Endothelial cell of umbilical vein (primary cell): ENCODE results near the gene LMLN. TPM values are rescaled to one million over a fixed set of nuclear protein-coding genes. Genes with fewer than 3 reads are reported as not detected.

Experiments used
- BruUV-seq: library from RNA; stranded (reverse); fragments of 400-500 nt; replicated peaks from 2 replicates; lab custom pipeline; 2021; lab: Mats Ljungman, UMichigan
- CTCF ChIA-PET: fragments of 300-600, 350-600 bp; sonication (Branson Sonifier 250); formaldehyde crosslinking; loops from one replicate; lab custom pipeline; 2021; ENCODE audit warnings: antibody characterized with exemption, inconsistent platforms; lab: Charles Lee
- POLR2A ChIA-PET: fragments of 300-600, 350-600 bp; sonication (Branson Sonifier 250); formaldehyde crosslinking; loops from one replicate; lab custom pipeline; 2021; ENCODE audit warnings: antibody characterized with exemption, inconsistent platforms; lab: Charles Lee
- DNase-seq: peaks from one replicate; pipeline ENCODE4 v3.0.0-alpha.2; 2011; ENCODE audit warnings: low read depth, low spot score
- FAIRE-seq: peaks from 2 replicates; lab custom pipeline; 2011; peaks lifted over from hg19 to GRCh38; lab: Jason Lieb, UNC
- H2AFZ ChIP-seq: 2 replicates; pipeline ENCODE4 v1.6.0; 2012; ENCODE audit warnings: low read depth, low read length, control low read depth, inconsistent platforms
- H3K27ac ChIP-seq: 2 replicates; pipeline ENCODE4 v1.5.1; 2011; ENCODE audit warnings: low read depth, mild to moderate bottlenecking, control low read depth, low read length, moderate library complexity; ENCODE audit not compliant: insufficient read depth
- H3K27me3 ChIP-seq, 2 experiments: 2 replicates each; pipeline versions ENCODE4 v1.6.0 to v1.6.1; 2011; ENCODE audit warnings: low read length in 2 of 2, mixed read lengths in 1 of 2; ENCODE audit not compliant: control insufficient read depth in 2 of 2, insufficient read depth in 2 of 2
- H3K36me3 ChIP-seq, 2 experiments: 2 replicates in 1 of 2; 3 replicates in 1 of 2; pipeline ENCODE4 v1.5.1; 2011; ENCODE audit warnings: low read length in 2 of 2, mild to moderate bottlenecking in 1 of 2, moderate library complexity in 1 of 2; ENCODE audit not compliant: control insufficient read depth in 2 of 2, insufficient read depth in 2 of 2; ENCODE audit errors: extremely low read depth in 1 of 2
- H3K4me1 ChIP-seq: 3 replicates; pipeline ENCODE4 v1.5.1; 2011; ENCODE audit warnings: mild to moderate bottlenecking, low read length; ENCODE audit not compliant: control insufficient read depth, insufficient read depth; ENCODE audit errors: extremely low read depth
- H3K4me2 ChIP-seq: 2 replicates; pipeline ENCODE4 v1.6.1; 2011; ENCODE audit warnings: low read length, control low read depth, mixed read lengths; ENCODE audit not compliant: insufficient read depth
- H3K4me3 ChIP-seq, 3 experiments: fragments of 200-600 bp in 1 of 3; sonication (generic), shearing (Covaris generic) in 1 of 3; replicated peaks in 1 of 3; 2 replicates each; pipeline ENCODE4 v1.5.1; 2011 to 2016; ENCODE audit warnings: control low read depth in 3 of 3, low read length in 3 of 3, mild to moderate bottlenecking in 2 of 3, inconsistent platforms in 1 of 3, low read depth in 1 of 3, moderate library complexity in 1 of 3; ENCODE audit not compliant: insufficient read depth in 1 of 3
- H3K79me2 ChIP-seq: 2 replicates; pipeline ENCODE4 v1.6.0; 2012; ENCODE audit warnings: low read length, inconsistent platforms; ENCODE audit not compliant: control insufficient read depth, insufficient read depth
- H3K9ac ChIP-seq: replicated peaks from 2 replicates; pipeline ENCODE3; 2011; ENCODE audit warnings: low read length, control low read depth; ENCODE audit not compliant: insufficient read depth; ENCODE audit errors: extremely low read depth
- H3K9me1 ChIP-seq: replicated peaks from 3 replicates; pipeline ENCODE4 v1.6.0; 2011; ENCODE audit warnings: mild to moderate bottlenecking, low read length; ENCODE audit not compliant: control insufficient read depth, insufficient read depth; ENCODE audit errors: extremely low read depth
- H3K9me3 ChIP-seq: replicated peaks from 2 replicates; pipeline ENCODE4 v1.5.1; 2012; ENCODE audit warnings: low read length, inconsistent platforms; ENCODE audit not compliant: control insufficient read depth, insufficient read depth
- H4K20me1 ChIP-seq: replicated peaks from 2 replicates; pipeline ENCODE3; 2011; ENCODE audit warnings: mild to moderate bottlenecking, low read length; ENCODE audit not compliant: control insufficient read depth, insufficient read depth; ENCODE audit errors: extremely low read depth
- CTCF ChIP-seq, 2 donors: IDR thresholded peaks; 1 replicate in 1 of 2; 2 replicates in 1 of 2; pipeline ENCODE4 v1.5.1; 2011; ENCODE audit warnings: low read length in 2 of 2, mild to moderate bottlenecking in 2 of 2, moderate library complexity in 2 of 2, control low read depth in 1 of 2, inconsistent platforms in 1 of 2, low read depth in 1 of 2; ENCODE audit not compliant: insufficient read depth in 1 of 2; ENCODE audit errors: extremely low read depth in 1 of 2
- EZH2 ChIP-seq: IDR thresholded peaks from 2 replicates; pipeline ENCODE4 v1.6.1; 2012; ENCODE audit warnings: borderline replicate concordance, low read depth, mild to moderate bottlenecking, moderate library complexity, low read length, inconsistent platforms; ENCODE audit not compliant: severe bottlenecking
- FOS ChIP-seq: IDR thresholded peaks from 2 replicates; pipeline ENCODE4 v1.6.1; 2011; ENCODE audit warnings: mild to moderate bottlenecking, low read length, moderate library complexity, borderline replicate concordance; ENCODE audit not compliant: insufficient read depth
- GATA2 ChIP-seq: IDR thresholded peaks from 2 replicates; pipeline ENCODE4 v1.7.0; 2011; ENCODE audit warnings: low read depth, mild to moderate bottlenecking, moderate library complexity, mixed read lengths, low read length; ENCODE audit not compliant: insufficient read length, insufficient read depth
- JUN ChIP-seq: IDR thresholded peaks from 2 replicates; pipeline ENCODE4 v1.6.1; 2011; ENCODE audit warnings: borderline replicate concordance, low read depth; ENCODE audit not compliant: insufficient read length, insufficient read depth
- MAX ChIP-seq: IDR thresholded peaks from 2 replicates; pipeline ENCODE4 v1.6.1; 2011; ENCODE audit not compliant: insufficient read depth, insufficient read length
- MYC ChIP-seq: IDR thresholded peaks from one replicate; pipeline ENCODE4 v1.6.1; 2011; ENCODE audit warnings: mild to moderate bottlenecking, low read depth, low read length
- POLR2A ChIP-seq: IDR thresholded peaks from 2 replicates; pipeline ENCODE4 v1.6.1; 2012; ENCODE audit warnings: low read depth, mild to moderate bottlenecking, control low read depth, low read length
- POLR2AphosphoS5 ChIP-seq: IDR thresholded peaks from 2 replicates; pipeline ENCODE4 v1.6.1; 2012; ENCODE audit warnings: low read depth, mild to moderate bottlenecking, control low read depth, low read length, moderate library complexity; ENCODE audit not compliant: insufficient read depth
- dilution Hi-C: fragments of 300-500 bp; cut with MboI; formaldehyde crosslinking; loops from one replicate; pipeline ENCODE4 v1.15.0; 2019; ENCODE audit warnings: low sequenced_read_pairs; ENCODE audit not compliant: extremely low pct_ligation_motif_present
- intact Hi-C: fragments of 100-400 bp; cut with micrococcal nuclease; formaldehyde crosslinking; loops from one replicate; pipeline ENCODE4 v1.10.0; 2022
- polyA plus RNA-seq, 4 experiments: library from polyadenylated mRNA; depleted of rRNA in 3 of 4; stranded (reverse) in 3 of 4; unstranded in 1 of 4; fragments of >200 nt; gene quantifications; 2 replicates each; pipeline versions ENCODE4 v1.2.1 to v1.2.3, GENCODE V29; 2011 to 2012; ENCODE audit warnings: missing spikeins in 1 of 4
- total RNA-seq: library from RNA; stranded (reverse); gene quantifications from 2 replicates; pipeline ENCODE4 v1.2.3, GENCODE V29; 2021

Gene LMLN
- total and polyA plus RNA-seq, 2 donors (not counting 3 experiments of a cell fraction or from before 2014, with no cell fraction given): 4.8 to 6.5 TPM

GRCh38 chr3:198021320-198021719 lies 61.3 kb downstream of the LMLN start:
- intact Hi-C loops: no loop called here
- Histone ChIP-seq H3K9ac (no peak overlapping the region), H3K9me3 (no peaks in the 10 kb centered on the region), H3K4me3 (no peak overlapping the region), H3K4me2 (no peak overlapping the region), H2AFZ (no peak overlapping the region), H3K79me2 (no peaks in the 10 kb centered on the region), H3K36me3 (no peaks in the 10 kb centered on the region), H3K4me1 (no peaks in the 10 kb centered on the region), H3K27ac (no peak overlapping the region), H3K9me1 (no peaks in the 10 kb centered on the region), H4K20me1 (no peaks in the 10 kb centered on the region), H3K27me3 (no peaks in the 10 kb centered on the region)
- no peak for TF ChIP-seq FOS
- no peak for TF ChIP-seq POLR2AphosphoS5
- no peak for TF ChIP-seq GATA2
- TF ChIP-seq EZH2: no peak
- TF ChIP-seq POLR2A: no peak
- TF ChIP-seq MYC: no peak
- TF ChIP-seq MAX: no peak
- no peak for TF ChIP-seq JUN
- TF ChIP-seq CTCF (IDR thresholded peaks at IDR 0.05; ENCODE audit: extremely low read depth in 1 of 2, insufficient read depth in 1 of 2, low read depth in 1 of 2, low read length in 2 of 2): no peak
- CTCF ChIA-PET: interaction anchor here (1.1 to 1.3 kb wide), 2 partner anchors 11 to 59 kb away, joined by 3 read pairs; no protein-coding TSS in a partner anchor
- dilution Hi-C loops: no loop called here
- POLR2A ChIA-PET: no interaction called here
- BruUV-seq: no TSS peak
- DNase-seq: no peak
- FAIRE-seq: no peak
